ENCODE data around the gene KCNJ6. TPM values are rescaled to one million over a fixed set of nuclear protein-coding genes. Genes with fewer than 3 reads are reported as not detected.

Gene KCNJ6
- total RNA-seq, 2 donors from 2014 or later: 0.33 TPM; not detected in 1

- no peaks in the 10 kb centered on the region for H3K27me3 ChIP-seq (ENCODE audit: control insufficient read depth, insufficient read depth, low read length, poor library complexity, severe bottlenecking)
- peaks cover 17% of the 10 kb centered on the region for H3K4me1 Mint-ChIP-seq
- H3K9me3 Mint-ChIP-seq: no peaks in the 10 kb centered on the region
- no peaks in the 10 kb centered on the region for H3K9me3 ChIP-seq (ENCODE audit: control insufficient read depth, low read length)
- no peak for TF ChIP-seq CTCF (conservative IDR thresholded peaks at IDR 0.05)
- H3K27ac ChIP-seq (ENCODE audit: low read depth, low read length): peak overlapping the region; percentile 53
- H3K4me3 Mint-ChIP-seq: no peak overlapping the region
- H3K9ac ChIP-seq (ENCODE audit: extremely low read depth, low read length, poor library complexity, severe bottlenecking): no peak overlapping the region
- DNase-seq: peak; percentile 71
- WGBS, 2 experiments (ENCODE audit: insufficient coverage in 1 of 2, insufficient read length in 1 of 2): 78 to 87% methylated on average over 7 to 8 of the region's 9 CpGs
- H3K4me1 ChIP-seq (ENCODE audit: control insufficient read depth, insufficient read depth, low read length): peaks cover 4% of the 10 kb centered on the region
- H3K4me3 ChIP-seq (ENCODE audit: low read length): no peak overlapping the region
- H3K27me3 Mint-ChIP-seq (ENCODE audit: insufficient read depth): peaks cover 9% of the 10 kb centered on the region
- H3K36me3 ChIP-seq (ENCODE audit: control insufficient read depth, insufficient read depth, low read length): no peaks in the 10 kb centered on the region
- no peaks in the 10 kb centered on the region for H3K36me3 Mint-ChIP-seq (ENCODE audit: low read depth)
- H3K27ac Mint-ChIP-seq: peak overlapping the region; percentile 63
Observed at GRCh38 chr21:37711286-37711829, 204.9 kb downstream of the KCNJ6 start.

DNA sequence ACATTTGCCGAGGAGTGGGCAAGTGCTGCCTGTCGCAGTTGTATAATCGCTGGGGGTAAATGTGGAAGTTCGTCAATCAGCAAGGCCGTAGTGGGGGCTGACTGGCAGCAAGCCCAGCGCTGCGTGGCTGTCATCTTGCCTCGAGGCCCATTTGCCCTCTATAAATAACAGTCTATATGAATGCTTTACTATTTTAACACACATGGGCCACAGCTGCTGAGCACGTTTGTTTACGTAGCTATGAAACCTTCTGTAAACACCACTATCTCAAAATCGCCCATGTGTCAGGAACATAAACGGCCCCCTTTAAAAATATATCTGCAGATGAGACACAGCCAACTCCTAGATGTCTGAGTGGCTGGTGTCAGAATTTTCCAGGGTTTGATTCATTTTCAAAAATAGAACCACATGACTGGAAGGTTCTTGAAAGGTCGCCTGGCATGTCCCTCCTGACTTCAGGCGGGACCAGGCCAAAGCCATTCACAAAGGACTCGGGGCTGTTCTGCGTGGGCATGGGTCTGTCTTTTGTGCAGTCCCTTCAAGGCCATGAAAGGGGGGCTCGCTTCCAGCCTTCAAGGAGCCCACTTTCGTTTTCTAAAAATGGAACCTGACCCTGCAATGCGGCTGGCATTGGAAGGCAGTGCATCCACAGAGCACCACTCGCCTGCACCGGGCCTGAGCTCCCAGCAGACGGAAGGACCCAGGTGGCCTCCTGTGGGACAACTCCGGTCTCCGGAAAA lies 205.5 kb downstream of the KCNJ6 start:
- Mint-ChIP-seq H3K4me1 (peaks cover 17% of the 10 kb centered on the region), H3K4me3 (no peak overlapping the region), H3K27ac (no peak overlapping the region), H3K27me3 (ENCODE audit: insufficient read depth) (peaks cover 9% of the 10 kb centered on the region), H3K36me3 (ENCODE audit: low read depth) (no peaks in the 10 kb centered on the region), H3K9me3 (no peaks in the 10 kb centered on the region)
- H3K4me1 ChIP-seq (ENCODE audit: control insufficient read depth, insufficient read depth, low read length): peaks cover 4% of the 10 kb centered on the region
- no peaks in the 10 kb centered on the region for H3K27me3 ChIP-seq (ENCODE audit: control insufficient read depth, insufficient read depth, low read length, poor library complexity, severe bottlenecking)
- H3K27ac ChIP-seq (ENCODE audit: low read depth, low read length): peak overlapping the region; percentile 53
- no peak for TF ChIP-seq CTCF (conservative IDR thresholded peaks at IDR 0.05)
- no peak overlapping the region for H3K9ac ChIP-seq (ENCODE audit: extremely low read depth, low read length, poor library complexity, severe bottlenecking)
- H3K36me3 ChIP-seq (ENCODE audit: control insufficient read depth, insufficient read depth, low read length): no peaks in the 10 kb centered on the region
- no peaks in the 10 kb centered on the region for H3K9me3 ChIP-seq (ENCODE audit: control insufficient read depth, low read length)
- WGBS, 2 experiments (ENCODE audit: insufficient coverage in 1 of 2, insufficient read length in 1 of 2): 94% methylated on average over 17 to 24 of the region's 24 CpGs
- no peak overlapping the region for H3K4me3 ChIP-seq (ENCODE audit: low read length)
- no peak for DNase-seq

- Mint-ChIP-seq H3K4me3 (no peak overlapping the region), H3K36me3 (ENCODE audit: low read depth) (no peaks in the 10 kb centered on the region), H3K27ac (no peak overlapping the region), H3K27me3 (ENCODE audit: insufficient read depth) (peaks cover 1% of the 10 kb centered on the region), H3K4me1 (no peaks in the 10 kb centered on the region), H3K9me3 (no peaks in the 10 kb centered on the region)
- Histone ChIP-seq H3K9ac (ENCODE audit: extremely low read depth, low read length, poor library complexity, severe bottlenecking) (no peak overlapping the region), H3K4me1 (ENCODE audit: control insufficient read depth, insufficient read depth, low read length) (no peaks in the 10 kb centered on the region), H3K36me3 (ENCODE audit: control insufficient read depth, insufficient read depth, low read length) (no peaks in the 10 kb centered on the region), H3K27ac (ENCODE audit: low read depth, low read length) (no peak overlapping the region), H3K9me3 (ENCODE audit: control insufficient read depth, low read length) (no peaks in the 10 kb centered on the region), H3K27me3 (ENCODE audit: control insufficient read depth, insufficient read depth, low read length, poor library complexity, severe bottlenecking) (no peaks in the 10 kb centered on the region), H3K4me3 (ENCODE audit: low read length) (no peak overlapping the region)
- 86 to 100% methylated on average over 1 to 2 of the region's 2 CpGs for WGBS, 2 experiments (ENCODE audit: insufficient coverage in 1 of 2, insufficient read length in 1 of 2)
- no peak for TF ChIP-seq CTCF (conservative IDR thresholded peaks at IDR 0.05)
- no peak for DNase-seq
Observed at GRCh38 chr21:37704751-37705150, 211.5 kb downstream of the KCNJ6 start.
